GM19035 (cell line): ENCODE data around the gene FZR1.

ENCODE experiments used
- ATAC-seq: cut with Tn5 transposase; IDR thresholded peaks from one replicate; pipeline ENCODE4 v1.9.1; 2021; ENCODE audit not compliant: unreplicated experiment

Gene FZR1

GRCh38 chr19:3505598-3506383 lies at the start of gene FZR1:
Gene FZR1, plus strand, starts transcription at chr19:3506311. Its CDS starts 16,679 bp downstream, at chr19:3522990.
- peak; percentile 88 for ATAC-seq

DNA sequence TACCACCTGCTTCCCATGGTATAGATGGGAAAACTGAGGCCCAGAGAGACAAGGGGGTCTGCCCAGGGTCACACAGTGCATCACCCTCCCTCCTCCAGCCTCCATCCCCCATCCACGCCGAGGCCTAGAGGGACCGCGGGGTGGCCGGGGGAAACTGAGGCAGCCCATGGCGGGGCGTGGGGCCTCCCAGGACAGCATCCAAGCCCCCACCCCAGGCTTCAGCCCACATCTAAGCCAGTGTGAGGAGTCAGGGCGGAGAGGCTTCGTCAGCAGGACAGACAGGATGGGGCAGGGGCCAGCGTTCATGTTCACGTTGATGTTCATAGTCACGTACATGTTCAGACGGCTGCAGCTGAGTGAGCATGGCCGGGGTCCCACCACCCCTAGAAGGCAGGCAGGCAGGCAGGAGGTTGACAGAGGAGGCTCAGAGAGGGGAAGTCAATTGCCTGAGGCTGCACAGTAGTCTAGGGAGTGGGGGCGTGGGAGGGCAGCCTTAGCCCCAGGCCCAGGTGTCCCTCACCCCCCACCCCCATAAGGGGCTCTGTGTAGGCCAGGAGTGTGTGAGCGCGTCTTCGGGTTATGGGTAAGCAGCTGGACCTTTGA lies 49.1 kb upstream of the FZR1 start:
- ATAC-seq, result no peak

GRCh38 chr19:3457528-3458228 lies 48.4 kb upstream of the FZR1 start:
- no peak for ATAC-seq

- no peak for ATAC-seq
Observed at GRCh38 chr19:3458229-3459088, 47.7 kb upstream of the FZR1 start.

DNA sequence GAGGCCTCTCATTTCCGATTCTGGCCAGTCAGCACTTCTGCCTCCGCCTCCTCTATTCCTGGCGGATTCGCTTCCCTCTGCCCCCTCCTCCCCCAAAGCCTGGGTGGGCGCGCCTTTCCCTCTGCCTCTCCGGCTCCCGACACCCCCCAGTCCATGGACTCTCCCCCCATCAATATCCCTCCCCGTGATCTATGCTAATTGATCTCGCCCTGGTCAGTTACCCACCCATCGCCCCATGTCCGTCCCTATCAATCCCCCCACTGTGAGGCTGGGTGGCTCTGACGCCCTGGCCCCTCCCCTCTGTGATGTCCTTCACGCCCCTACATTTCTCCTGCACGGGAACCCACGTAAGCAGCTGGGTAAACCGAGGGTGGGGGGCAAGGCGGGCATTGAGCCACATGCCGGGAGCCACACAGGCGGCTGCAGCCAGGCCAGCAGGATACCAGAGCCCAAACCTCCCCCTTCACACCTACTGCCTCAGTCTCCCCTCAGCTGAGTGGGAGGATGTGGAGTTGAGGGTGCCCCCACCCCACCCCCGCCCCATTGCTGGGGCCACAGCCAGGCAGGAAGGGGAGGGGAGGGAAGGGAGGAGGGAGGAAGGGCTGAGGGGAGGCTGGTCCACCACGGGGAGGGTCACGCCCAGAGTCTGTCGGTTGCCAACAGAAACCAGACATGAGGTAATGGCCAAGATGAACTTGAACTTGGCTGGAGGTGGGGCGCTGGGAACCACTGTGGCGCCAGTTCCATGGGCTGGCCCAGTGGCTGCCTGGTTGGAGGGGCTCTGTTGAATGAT lies 46.8 kb upstream of the FZR1 start:
- ATAC-seq, result no peak

- no peak for ATAC-seq
Observed at GRCh38 chr19:3459965-3460582, 46.0 kb upstream of the FZR1 start.

- no peak for ATAC-seq
Observed at GRCh38 chr19:3462991-3463713, 43.0 kb upstream of the FZR1 start.

GRCh38 chr19:3463714-3464586 lies 42.2 kb upstream of the FZR1 start:
- no peak for ATAC-seq

- no peak for ATAC-seq
Observed at GRCh38 chr19:3464587-3465235, 41.4 kb upstream of the FZR1 start.

DNA sequence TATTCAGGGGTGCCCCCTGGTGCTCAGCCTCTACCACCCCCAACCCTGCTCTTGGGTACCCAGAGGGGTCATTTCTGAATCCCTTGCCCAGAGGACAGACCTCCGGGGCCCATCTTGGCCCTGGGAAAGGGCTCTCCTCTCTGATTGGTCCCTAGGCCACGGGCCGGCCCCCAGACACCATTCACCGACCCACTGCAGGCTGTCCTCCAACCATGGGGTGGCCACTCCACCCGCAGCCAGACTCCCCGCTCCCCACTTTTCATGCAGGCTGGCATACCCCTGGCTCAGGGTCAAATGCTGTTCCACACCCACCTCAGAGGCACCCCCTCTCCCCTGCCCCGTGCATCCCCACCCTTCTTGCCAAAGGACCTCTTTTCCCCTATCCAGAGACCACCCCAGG lies 40.6 kb upstream of the FZR1 start:
- ATAC-seq, result no peak

DNA sequence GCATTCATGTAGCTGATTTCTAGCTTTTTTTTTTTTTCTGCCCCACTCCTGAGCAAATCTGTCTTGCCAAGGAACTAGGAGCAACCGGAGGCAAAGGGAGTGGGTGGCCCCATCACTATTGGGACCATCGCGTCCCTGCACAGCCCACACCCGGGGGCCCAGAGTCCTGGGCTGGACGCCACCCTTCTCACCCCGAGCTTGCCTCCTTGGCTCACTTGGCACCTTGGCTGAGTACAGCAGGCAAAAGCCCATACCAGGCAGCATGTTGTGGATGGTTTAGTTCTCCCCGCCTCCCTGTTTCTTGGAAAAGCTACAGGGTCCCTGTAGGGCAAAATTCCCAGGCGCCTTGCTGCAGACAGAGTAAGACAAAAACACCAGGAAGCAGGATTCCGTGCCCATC lies 39.5 kb upstream of the FZR1 start:
- ATAC-seq, result no peak

- no peak for ATAC-seq
Observed at GRCh38 chr19:3467437-3468198, 38.5 kb upstream of the FZR1 start.

DNA sequence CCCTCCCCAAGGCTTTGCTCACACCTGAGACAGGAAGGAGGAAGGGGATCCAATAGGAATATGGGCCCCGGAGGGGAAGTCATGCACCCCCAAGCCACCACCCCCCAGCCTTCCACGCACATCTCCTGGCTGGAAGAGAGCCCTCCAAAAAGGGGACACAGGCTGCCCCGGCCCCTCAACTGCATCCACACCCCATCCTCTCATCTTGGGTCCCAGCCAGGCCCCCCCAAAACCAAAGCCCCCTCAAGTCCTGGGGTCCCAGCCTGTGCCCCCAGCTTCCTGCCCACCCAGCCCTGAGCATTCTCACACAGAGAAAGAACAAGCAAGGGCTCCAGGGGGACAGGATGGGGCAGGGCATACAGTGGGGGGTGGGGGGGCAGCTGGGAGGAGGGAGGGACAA lies 37.9 kb upstream of the FZR1 start:
- ATAC-seq, result no peak

DNA sequence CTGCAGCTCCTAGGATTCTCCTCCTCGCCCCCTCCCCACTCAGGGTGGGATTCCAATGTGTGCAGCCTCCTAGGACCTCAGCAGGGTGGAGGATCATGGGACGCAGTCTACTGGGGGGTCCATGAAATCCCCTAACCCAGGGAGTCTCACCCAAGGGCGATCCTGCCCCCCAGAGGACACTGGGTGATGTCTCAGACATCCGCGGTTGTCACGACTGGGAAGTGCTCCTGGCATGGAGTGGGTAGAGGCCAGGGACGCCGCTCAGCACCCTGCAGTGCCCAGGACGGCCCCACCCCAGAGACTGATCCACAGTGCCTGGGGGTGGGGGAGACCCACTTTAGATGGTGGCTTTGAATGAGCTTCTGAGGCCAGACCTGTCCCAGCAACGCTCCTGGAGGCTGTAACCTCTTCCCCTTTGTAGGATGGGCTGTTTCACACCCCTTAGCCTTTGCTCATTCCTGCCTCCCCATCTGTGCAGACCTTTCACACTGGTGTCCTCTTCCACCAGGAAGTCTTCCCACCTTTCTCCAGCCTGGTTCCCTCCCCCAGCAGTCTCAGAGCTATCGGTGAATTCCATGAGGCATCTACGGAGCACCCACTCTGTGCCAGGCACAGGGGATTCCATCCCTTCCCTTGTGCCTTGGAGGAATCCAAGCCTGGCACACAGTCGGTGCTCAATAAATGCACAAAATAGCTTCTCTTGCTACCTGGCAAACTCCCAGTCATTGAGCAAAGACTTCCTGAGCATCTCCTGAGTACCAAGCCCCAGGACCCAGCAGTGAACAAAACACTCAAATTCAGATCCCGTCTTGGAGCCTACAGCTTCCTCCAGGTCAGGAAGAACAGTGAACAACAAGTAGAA lies 36.2 kb upstream of the FZR1 start:
- no peak for ATAC-seq

DNA sequence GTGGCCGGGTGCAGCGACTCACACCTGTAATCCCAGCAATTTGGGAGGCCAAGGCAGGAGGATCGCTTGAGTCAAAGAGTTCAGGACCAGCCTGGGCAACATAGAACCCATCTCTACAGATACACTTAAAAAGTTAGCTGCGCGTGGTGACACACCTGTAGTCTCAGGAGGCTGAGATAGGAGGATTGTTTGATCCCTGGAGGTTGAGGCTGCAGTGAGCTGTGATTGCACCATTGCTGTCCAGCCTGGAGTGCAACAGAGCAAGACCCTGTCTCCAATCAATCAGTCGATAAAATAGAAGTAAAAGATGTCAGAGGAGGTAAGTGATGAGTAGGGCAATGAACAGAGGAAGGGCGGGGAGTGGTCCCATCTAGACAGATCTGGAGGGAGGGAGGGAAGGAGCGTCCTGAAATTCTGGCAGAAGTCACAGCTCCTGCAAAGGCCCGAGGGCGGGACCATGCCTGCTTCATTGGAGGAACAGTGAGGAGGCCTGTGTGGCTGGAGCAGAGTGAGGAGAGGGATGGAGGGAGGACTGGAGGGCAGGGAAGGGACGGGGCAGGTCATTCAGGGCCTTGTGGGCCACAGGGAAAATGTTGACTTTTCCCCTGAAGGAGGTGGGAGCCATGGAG lies 35.5 kb upstream of the FZR1 start:
- no peak for ATAC-seq
